Activated CD4-positive, alpha-beta T cell treated with anti-CD3 and anti-CD28 coated beads for 24 hours (primary cell): Measurements from ENCODE around the gene CADM1.

ENCODE experiments used
- DNase-seq, 2 donors: peaks; one replicate each; pipeline ENCODE4 v3.0.0-alpha.2; 2020; ENCODE audit warnings: low read depth in 2 of 2

Gene CADM1

GRCh38 chr11:115208808-115209259 lies 295.4 kb downstream of the CADM1 start:
- DNase-seq, result no peak

GRCh38 chr11:115207916-115208315 lies 296.3 kb downstream of the CADM1 start:
- DNase-seq, result no peak

- no peak for DNase-seq
Observed at GRCh38 chr11:115207166-115207591, 297.0 kb downstream of the CADM1 start.

- no peak for DNase-seq
Observed at GRCh38 chr11:115206365-115207022, 297.7 kb downstream of the CADM1 start.

GRCh38 chr11:115202900-115203552 lies 301.2 kb downstream of the CADM1 start:
- DNase-seq, result no peak

GRCh38 chr11:115202074-115202473 lies 302.1 kb downstream of the CADM1 start:
- DNase-seq, result no peak

- DNase-seq, result no peak
Observed at GRCh38 chr11:115201111-115201792, 303.0 kb downstream of the CADM1 start.

- DNase-seq, result no peak
Observed at GRCh38 chr11:115199481-115200069, 304.6 kb downstream of the CADM1 start.

- DNase-seq, result no peak
Observed at GRCh38 chr11:115198321-115198741, 305.9 kb downstream of the CADM1 start.

- no peak for DNase-seq
Observed at GRCh38 chr11:115197433-115197832, 306.8 kb downstream of the CADM1 start.

GRCh38 chr11:115197031-115197430 lies 307.2 kb downstream of the CADM1 start:
- no peak for DNase-seq

- DNase-seq, result no peak
Observed at GRCh38 chr11:115194802-115195110, 309.5 kb downstream of the CADM1 start.

- no peak for DNase-seq
Observed at GRCh38 chr11:115193914-115194801, 310.1 kb downstream of the CADM1 start.

- DNase-seq, result no peak
Observed at GRCh38 chr11:115191761-115192160, 312.5 kb downstream of the CADM1 start.

- DNase-seq, result no peak
Observed at GRCh38 chr11:115190196-115190595, 314.0 kb downstream of the CADM1 start.

- no peak for DNase-seq
Observed at GRCh38 chr11:115188898-115189278, 315.3 kb downstream of the CADM1 start.

GRCh38 chr11:115188188-115188897 lies 315.9 kb downstream of the CADM1 start:
- DNase-seq, result no peak

GRCh38 chr11:115185931-115186330 lies 318.3 kb downstream of the CADM1 start:
- no peak for DNase-seq

- no peak for DNase-seq
Observed at GRCh38 chr11:115185507-115185906, 318.7 kb downstream of the CADM1 start.

GRCh38 chr11:115184901-115185300 lies 319.3 kb downstream of the CADM1 start:
- no peak for DNase-seq

- DNase-seq, result no peak
Observed at GRCh38 chr11:115183830-115184229, 320.4 kb downstream of the CADM1 start.
